Measurements from ENCODE around the gene FIGNL2. TPM values are rescaled to one million over a fixed set of nuclear protein-coding genes. Genes with fewer than 3 reads are reported as not detected.

Gene FIGNL2
- total RNA-seq, 4 donors from 2014 or later = 0.16 to 0.40 (median 0.32) TPM

DNA sequence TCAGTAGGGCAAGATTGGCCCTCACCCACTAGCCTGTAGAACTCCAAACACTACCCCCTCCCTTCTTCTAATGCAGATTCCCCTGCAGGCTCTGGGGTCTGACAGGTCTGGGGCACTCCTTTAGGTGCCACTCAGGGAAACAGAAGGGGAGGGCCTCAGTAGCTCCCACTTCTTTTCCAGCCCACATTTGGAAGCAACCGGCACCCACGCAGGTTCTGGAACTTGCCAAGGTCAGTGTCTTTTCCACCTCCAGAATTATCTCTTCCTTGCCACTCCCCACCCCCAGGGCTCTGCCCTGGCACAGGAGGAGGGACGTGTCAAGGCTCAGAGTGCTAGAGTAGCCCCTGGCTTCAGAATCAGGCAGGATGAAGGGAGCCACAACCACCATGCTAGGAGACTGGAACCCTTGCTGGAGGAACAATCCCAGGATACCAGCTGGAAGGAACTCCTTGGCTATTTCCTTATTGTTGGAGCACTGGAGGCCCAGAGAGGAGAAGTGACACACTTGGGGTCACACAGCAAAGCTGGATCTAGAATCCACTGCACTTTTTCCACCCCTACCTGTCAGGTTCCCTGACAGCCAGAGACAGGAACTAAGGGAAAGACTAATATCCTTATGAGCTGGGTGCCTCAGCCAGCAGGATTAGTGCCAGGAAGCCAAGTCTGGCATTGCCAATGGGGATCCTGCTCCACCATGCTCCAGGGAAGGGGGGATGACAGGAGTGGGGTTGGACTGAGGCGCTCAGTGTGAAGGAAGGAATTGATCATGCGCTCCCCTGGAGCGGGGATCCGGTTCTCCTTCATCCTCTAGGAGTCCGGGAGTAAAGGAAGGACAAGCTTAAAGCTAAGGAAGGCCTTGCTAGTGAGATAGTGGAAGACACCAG lies 1.8 kb upstream of the FIGNL2 start:
- 79% methylated on average over 7 of the region's 8 CpGs for WGBS
- no peaks in the 10 kb centered on the region for H3K36me3 ChIP-seq
- no peak overlapping the region for H3K4me3 ChIP-seq
- peaks cover 40% of the 10 kb centered on the region for H3K27me3 ChIP-seq
- TF ChIP-seq POLR2A (IDR thresholded peaks at IDR 0.05) (no peak), EP300 (IDR thresholded peaks at IDR 0.05) (no peak), POLR2AphosphoS5 (IDR thresholded peaks at IDR 0.05) (no peak)
- TF ChIP-seq, protein P1, sequence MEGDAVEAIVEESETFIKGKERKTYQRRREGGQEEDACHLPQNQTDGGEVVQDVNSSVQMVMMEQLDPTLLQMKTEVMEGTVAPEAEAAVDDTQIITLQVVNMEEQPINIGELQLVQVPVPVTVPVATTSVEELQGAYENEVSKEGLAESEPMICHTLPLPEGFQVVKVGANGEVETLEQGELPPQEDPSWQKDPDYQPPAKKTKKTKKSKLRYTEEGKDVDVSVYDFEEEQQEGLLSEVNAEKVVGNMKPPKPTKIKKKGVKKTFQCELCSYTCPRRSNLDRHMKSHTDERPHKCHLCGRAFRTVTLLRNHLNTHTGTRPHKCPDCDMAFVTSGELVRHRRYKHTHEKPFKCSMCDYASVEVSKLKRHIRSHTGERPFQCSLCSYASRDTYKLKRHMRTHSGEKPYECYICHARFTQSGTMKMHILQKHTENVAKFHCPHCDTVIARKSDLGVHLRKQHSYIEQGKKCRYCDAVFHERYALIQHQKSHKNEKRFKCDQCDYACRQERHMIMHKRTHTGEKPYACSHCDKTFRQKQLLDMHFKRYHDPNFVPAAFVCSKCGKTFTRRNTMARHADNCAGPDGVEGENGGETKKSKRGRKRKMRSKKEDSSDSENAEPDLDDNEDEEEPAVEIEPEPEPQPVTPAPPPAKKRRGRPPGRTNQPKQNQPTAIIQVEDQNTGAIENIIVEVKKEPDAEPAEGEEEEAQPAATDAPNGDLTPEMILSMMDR (IDR thresholded peaks at IDR 0.05) = no peak
- no peak overlapping the region for H3K27ac ChIP-seq
- H3K9me3 ChIP-seq = no peaks in the 10 kb centered on the region
- no peak for DNase-seq (ENCODE audit: low spot score in 2 of 2)
- H3K4me1 ChIP-seq = peaks cover 53% of the 10 kb centered on the region

DNA sequence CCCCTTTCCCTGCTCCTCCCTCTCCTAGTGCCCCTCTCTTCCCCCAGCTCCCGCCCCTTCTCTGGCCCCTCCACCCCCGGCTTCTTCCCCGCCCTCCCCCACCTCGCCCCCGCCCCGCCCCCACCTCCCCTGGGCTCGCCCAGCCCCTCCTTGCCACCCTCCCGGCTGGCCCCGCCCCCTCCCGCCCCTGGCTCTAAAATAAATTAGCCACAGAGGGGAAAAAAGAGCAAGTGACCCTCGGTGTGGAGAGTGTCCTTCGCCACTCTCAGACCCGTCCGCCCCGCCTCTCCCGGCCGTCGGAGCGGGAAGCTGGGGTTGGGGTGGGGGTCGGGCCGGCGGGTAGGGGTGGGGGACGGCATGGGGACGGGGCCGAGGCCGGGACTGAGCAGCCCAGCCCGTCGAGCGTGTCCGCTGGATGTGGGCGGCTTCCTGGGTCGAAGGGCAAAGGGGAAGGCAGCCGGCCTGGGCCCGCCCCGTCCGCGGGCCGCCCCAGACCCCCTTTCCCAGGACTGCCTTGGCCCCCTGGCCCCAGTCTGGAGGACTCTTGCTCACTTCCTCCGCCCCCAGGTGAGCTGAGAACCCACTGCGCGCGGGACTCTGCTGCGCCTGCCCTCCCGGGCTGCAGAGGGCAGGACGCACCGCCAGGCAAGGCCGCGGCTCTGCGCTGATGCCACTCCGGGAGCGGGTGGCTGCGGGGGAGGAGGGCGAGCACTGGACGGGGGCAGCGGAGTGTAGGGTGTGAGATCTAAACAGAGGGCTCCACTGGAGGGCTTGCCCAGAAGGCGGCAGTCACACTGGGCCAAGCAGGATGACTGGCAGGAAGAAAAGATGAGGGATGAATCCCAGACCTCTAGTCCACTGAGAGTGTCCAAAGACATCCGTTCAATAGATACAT lies 570 bp upstream of the FIGNL2 start:
- no peaks in the 10 kb centered on the region for H3K36me3 ChIP-seq
- H3K9me3 ChIP-seq = no peaks in the 10 kb centered on the region
- H3K27me3 ChIP-seq = peaks cover 47% of the 10 kb centered on the region
- peaks cover 53% of the 10 kb centered on the region for H3K4me1 ChIP-seq
- TF ChIP-seq POLR2A (IDR thresholded peaks at IDR 0.05) (no peak), POLR2AphosphoS5 (IDR thresholded peaks at IDR 0.05) (no peak), EP300 (IDR thresholded peaks at IDR 0.05) (no peak)
- TF ChIP-seq, protein P1 (IDR thresholded peaks at IDR 0.05) = no peak
- peak overlapping the region; percentile 39 for H3K27ac ChIP-seq
- no peak for DNase-seq (ENCODE audit: low spot score in 2 of 2)
- WGBS = 78% methylated on average over 39 of the region's 57 CpGs
- peak overlapping the region; percentile 57 for H3K4me3 ChIP-seq

DNA sequence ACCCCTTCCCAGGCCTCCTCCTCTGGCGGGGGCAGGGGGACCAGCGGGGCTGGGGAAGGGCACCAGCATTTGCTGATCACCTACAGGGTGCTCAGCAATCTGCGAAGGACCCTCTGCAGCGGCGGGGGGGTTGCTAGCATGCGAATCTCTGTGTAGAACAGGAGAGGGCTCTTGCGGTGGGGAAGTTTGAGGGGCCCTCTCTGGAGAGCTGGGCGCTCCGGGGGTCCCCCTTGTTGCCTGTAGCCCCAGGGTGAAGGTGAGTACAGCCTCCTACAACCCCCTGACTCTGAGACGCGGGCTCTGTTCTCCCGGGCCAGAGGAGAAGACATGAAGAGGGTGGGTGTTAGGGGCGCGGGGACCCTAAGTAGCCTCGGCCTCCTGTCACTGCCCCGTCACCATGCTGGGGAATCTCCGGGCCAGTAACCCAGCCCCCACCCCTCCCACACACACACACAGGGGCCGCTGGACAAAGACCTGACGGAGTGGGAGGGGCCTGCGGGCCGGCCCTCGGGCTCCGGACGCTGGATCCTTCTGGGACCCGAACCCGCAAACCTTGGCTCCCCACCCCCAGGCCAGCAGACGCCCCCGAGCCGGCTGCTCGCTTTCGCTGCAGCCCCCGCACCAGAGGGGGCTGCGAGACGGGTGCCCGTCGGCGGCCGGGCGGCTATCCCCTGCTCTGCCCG lies 734 bp downstream of the FIGNL2 start:
- TF ChIP-seq, protein P1 (IDR thresholded peaks at IDR 0.05) = no peak
- Histone ChIP-seq H3K27ac (no peak overlapping the region), H3K4me3 (peak overlapping the region; percentile 57), H3K4me1 (peaks cover 48% of the 10 kb centered on the region), H3K27me3 (peaks cover 51% of the 10 kb centered on the region), H3K36me3 (no peaks in the 10 kb centered on the region), H3K9me3 (no peaks in the 10 kb centered on the region)
- WGBS = 0% methylated on average over 8 of the region's 40 CpGs
- DNase-seq (ENCODE audit: low spot score in 2 of 2) = no peak

DNA sequence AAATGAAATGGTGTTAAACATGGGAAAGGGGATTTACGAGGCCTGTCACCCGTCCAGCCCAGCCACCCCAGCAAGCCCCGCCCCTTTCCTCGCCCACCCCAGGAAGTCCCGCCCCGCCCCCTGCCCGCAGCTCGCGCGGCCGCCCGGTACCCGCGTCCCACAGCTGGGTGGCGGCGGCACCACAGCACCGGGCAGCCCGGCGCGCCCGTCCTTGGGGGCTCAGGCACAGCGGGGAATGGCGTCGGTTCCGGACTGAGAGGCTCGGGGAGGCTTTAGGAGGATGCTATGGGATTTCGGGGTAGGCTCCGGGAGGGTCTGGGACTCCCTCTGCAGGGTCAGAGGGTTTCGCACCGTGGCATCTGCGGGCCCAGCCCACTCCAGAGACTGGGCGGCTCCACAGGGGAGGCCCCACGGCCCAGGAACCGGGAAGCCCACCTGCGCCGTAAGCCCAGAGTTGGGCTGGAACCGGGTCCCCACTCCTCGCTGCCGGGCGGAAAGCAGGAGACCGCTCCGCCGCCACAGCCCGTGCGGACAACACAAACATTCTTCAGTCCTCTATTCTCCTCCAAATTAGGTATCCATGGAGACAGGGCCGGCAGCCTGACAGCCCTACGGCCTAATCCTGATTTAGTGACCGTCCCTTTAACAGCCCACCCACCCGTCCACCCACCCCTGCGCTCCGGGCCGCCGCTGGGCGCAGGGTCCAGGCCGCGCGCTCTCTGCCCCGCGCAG lies 1.4 kb downstream of the FIGNL2 start:
- H3K9me3 ChIP-seq = no peaks in the 10 kb centered on the region
- DNase-seq (ENCODE audit: low spot score in 2 of 2) = no peak
- H3K4me3 ChIP-seq = peak overlapping the region; percentile 57
- 2% methylated on average over 25 of the region's 59 CpGs for WGBS
- H3K36me3 ChIP-seq = no peaks in the 10 kb centered on the region
- TF ChIP-seq POLR2A (IDR thresholded peaks at IDR 0.05) (no peak), EP300 (IDR thresholded peaks at IDR 0.05) (no peak), POLR2AphosphoS5 (IDR thresholded peaks at IDR 0.05) (no peak)
- TF ChIP-seq, protein P1 (IDR thresholded peaks at IDR 0.05) = no peak
- H3K27ac ChIP-seq = peak overlapping the region; percentile 20
- H3K27me3 ChIP-seq = peaks cover 51% of the 10 kb centered on the region
- H3K4me1 ChIP-seq = peaks cover 48% of the 10 kb centered on the region
